ENCODE results near the gene ATG101. TPM values are rescaled to one million over a fixed set of nuclear protein-coding genes. Genes with fewer than 3 reads are reported as not detected.

The ATG101 gene
- total and polyA plus RNA-seq, 2 of the 13 experiments (the other 11 are each of a cell fraction or from before 2014, with no cell fraction given), result 58.2 to 67.7 TPM

DNA sequence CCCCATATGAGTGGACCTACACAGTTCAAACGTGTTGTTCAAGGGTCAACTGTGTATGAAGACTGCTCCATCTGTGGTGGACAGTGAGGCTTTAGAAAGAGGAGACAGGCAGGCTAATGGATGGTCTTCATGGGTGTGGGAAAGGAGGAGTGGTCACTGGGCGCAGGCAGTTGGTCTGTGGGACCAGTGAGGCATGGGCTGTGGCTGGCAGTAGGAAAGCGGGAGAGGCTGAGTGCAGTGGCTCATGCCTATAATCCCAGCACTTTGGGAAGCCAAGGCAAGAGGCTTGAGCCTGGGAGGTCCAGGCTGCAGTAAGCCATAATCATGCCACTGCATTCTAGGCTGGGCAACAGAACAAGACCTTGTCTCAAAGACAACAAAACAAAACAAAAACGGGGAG lies 20.5 kb upstream of the ATG101 start (continued):
- TF ChIP-seq, protein P1, sequence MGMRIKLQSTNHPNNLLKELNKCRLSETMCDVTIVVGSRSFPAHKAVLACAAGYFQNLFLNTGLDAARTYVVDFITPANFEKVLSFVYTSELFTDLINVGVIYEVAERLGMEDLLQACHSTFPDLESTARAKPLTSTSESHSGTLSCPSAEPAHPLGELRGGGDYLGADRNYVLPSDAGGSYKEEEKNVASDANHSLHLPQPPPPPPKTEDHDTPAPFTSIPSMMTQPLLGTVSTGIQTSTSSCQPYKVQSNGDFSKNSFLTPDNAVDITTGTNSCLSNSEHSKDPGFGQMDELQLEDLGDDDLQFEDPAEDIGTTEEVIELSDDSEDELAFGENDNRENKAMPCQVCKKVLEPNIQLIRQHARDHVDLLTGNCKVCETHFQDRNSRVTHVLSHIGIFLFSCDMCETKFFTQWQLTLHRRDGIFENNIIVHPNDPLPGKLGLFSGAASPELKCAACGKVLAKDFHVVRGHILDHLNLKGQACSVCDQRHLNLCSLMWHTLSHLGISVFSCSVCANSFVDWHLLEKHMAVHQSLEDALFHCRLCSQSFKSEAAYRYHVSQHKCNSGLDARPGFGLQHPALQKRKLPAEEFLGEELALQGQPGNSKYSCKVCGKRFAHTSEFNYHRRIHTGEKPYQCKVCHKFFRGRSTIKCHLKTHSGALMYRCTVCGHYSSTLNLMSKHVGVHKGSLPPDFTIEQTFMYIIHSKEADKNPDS (CRISPR knock-in tag; IDR thresholded peaks at IDR 0.05), result no peak
- no peak for TF ChIP-seq MXI1 (IDR thresholded peaks at IDR 0.05; ENCODE audit: borderline replicate concordance, low read depth, low read length)
- no peak for TF ChIP-seq ZNF83 (CRISPR knock-in tag; IDR thresholded peaks at IDR 0.05; ENCODE audit: borderline replicate concordance)
- TF ChIP-seq, protein P2, sequence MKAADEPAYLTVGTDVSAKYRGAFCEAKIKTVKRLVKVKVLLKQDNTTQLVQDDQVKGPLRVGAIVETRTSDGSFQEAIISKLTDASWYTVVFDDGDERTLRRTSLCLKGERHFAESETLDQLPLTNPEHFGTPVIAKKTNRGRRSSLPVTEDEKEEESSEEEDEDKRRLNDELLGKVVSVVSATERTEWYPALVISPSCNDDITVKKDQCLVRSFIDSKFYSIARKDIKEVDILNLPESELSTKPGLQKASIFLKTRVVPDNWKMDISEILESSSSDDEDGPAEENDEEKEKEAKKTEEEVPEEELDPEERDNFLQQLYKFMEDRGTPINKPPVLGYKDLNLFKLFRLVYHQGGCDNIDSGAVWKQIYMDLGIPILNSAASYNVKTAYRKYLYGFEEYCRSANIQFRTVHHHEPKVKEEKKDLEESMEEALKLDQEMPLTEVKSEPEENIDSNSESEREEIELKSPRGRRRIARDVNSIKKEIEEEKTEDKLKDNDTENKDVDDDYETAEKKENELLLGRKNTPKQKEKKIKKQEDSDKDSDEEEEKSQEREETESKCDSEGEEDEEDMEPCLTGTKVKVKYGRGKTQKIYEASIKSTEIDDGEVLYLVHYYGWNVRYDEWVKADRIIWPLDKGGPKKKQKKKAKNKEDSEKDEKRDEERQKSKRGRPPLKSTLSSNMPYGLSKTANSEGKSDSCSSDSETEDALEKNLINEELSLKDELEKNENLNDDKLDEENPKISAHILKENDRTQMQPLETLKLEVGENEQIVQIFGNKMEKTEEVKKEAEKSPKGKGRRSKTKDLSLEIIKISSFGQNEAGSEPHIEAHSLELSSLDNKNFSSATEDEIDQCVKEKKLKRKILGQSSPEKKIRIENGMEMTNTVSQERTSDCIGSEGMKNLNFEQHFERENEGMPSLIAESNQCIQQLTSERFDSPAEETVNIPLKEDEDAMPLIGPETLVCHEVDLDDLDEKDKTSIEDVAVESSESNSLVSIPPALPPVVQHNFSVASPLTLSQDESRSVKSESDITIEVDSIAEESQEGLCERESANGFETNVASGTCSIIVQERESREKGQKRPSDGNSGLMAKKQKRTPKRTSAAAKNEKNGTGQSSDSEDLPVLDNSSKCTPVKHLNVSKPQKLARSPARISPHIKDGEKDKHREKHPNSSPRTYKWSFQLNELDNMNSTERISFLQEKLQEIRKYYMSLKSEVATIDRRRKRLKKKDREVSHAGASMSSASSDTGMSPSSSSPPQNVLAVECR (CRISPR knock-in tag; IDR thresholded peaks at IDR 0.05; ENCODE audit: borderline replicate concordance), result no peak
- TF ChIP-seq, protein P3, sequence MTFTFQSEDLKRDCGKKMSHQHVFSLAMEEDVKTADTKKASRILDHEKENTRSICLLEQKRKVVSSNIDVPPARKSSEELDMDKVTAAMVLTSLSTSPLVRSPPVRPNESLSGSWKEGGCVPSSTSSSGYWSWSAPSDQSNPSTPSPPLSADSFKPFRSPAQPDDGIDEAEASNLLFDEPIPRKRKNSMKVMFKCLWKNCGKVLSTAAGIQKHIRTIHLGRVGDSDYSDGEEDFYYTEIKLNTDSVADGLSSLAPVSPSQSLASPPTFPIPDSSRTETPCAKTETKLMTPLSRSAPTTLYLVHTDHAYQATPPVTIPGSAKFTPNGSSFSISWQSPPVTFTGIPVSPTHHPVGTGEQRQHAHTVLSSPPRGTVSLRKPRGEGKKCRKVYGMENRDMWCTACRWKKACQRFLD (CRISPR knock-in tag; IDR thresholded peaks at IDR 0.05; ENCODE audit: borderline replicate concordance), result no peak
- no peak for TF ChIP-seq BORCS8-MEF2B (CRISPR knock-in tag; IDR thresholded peaks at IDR 0.05)
- no peak for TF ChIP-seq ZNF556 (CRISPR knock-in tag; IDR thresholded peaks at IDR 0.05; ENCODE audit: borderline replicate concordance)
- TF ChIP-seq, protein P4, sequence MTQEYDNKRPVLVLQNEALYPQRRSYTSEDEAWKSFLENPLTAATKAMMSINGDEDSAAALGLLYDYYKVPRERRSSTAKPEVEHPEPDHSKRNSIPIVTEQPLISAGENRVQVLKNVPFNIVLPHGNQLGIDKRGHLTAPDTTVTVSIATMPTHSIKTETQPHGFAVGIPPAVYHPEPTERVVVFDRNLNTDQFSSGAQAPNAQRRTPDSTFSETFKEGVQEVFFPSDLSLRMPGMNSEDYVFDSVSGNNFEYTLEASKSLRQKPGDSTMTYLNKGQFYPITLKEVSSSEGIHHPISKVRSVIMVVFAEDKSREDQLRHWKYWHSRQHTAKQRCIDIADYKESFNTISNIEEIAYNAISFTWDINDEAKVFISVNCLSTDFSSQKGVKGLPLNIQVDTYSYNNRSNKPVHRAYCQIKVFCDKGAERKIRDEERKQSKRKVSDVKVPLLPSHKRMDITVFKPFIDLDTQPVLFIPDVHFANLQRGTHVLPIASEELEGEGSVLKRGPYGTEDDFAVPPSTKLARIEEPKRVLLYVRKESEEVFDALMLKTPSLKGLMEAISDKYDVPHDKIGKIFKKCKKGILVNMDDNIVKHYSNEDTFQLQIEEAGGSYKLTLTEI (CRISPR knock-in tag; conservative IDR thresholded peaks at IDR 0.05), result no peak

Measured in HepG2 (cell line).